A549 (cell line): ENCODE data around the gene C1orf87. TPM values are rescaled to one million over a fixed set of nuclear protein-coding genes. Genes with fewer than 3 reads are reported as not detected.

Source experiments
- ATAC-seq, 2 experiments: fragments of 200-7000 bp in 1 of 2; fragments of >200 bp in 1 of 2; cut with Nextera tagmentation in 1 of 2; cut with Tn5 transposase in 1 of 2; 3 replicates each; pipeline versions ENCODE4 v1.8.0 to v1.9.1; 2018 to 2020; ENCODE audit warnings: mild to moderate bottlenecking in 1 of 2, moderate library complexity in 1 of 2
- CTCF ChIA-PET: fragments of 300-600 bp; sonication (Branson Sonifier 250); formaldehyde crosslinking; extraction: SDS; loops from one replicate; lab custom pipeline; 2021; ENCODE audit warnings: antibody characterized with exemption, inconsistent platforms; lab: Yijun Ruan, JAX
- POLR2A ChIA-PET: fragments of 350-600 bp; formaldehyde crosslinking; extraction: SDS; loops from one replicate; lab custom pipeline; 2021; ENCODE audit warnings: antibody characterized with exemption, inconsistent platforms; lab: Yijun Ruan, JAX
- DNase-seq, 2 experiments: peaks; one replicate each; pipeline versions ENCODE4 v3.0.0 to v3.0.0-alpha.2; 2011 to 2016; ENCODE audit warnings: low read depth in 1 of 2, low spot score in 1 of 2
- FAIRE-seq: peaks from 2 replicates; lab custom pipeline; 2011; peaks lifted over from hg19 to GRCh38; lab: Jason Lieb, UNC
- H3K27ac ChIP-seq, 2 experiments: fragments of >200 bp; sonication (Bioruptor Twin); formaldehyde crosslinking; 3 replicates each; pipeline ENCODE4 v1.5.1; 2016 to 2017
- H3K4me1 ChIP-seq: fragments of >200 bp; sonication (Bioruptor Twin); formaldehyde crosslinking; 3 replicates; pipeline ENCODE4 v1.6.1; 2016
- H3K4me2 ChIP-seq: fragments of >200 bp; sonication (Bioruptor Twin); formaldehyde crosslinking; 3 replicates; pipeline ENCODE4 v1.6.1; 2016
- H3K4me3 ChIP-seq: fragments of >200 bp; sonication (Bioruptor Twin); formaldehyde crosslinking; 3 replicates; pipeline ENCODE4 v1.5.1; 2016
- H3K9me3 ChIP-seq: fragments of >200 bp; sonication (Bioruptor Twin); formaldehyde crosslinking; 3 replicates; pipeline ENCODE4 v1.6.1; 2016
- CBX2 ChIP-seq: fragments of 200-600 bp; sonication (generic); IDR thresholded peaks from 2 replicates; pipeline ENCODE4 v1.6.1; 2016; ENCODE audit warnings: low read depth, mild to moderate bottlenecking, borderline replicate concordance
- EHMT2 ChIP-seq: fragments of 200-600 bp; sonication (generic); IDR thresholded peaks from 2 replicates; pipeline ENCODE4 v1.6.1; 2016; ENCODE audit warnings: antibody characterized with exemption, low read depth, mild to moderate bottlenecking, moderate library complexity
- ELK1 ChIP-seq: fragments of 150-350 bp; IDR thresholded peaks from 2 replicates; pipeline ENCODE4 v1.6.1; 2014; ENCODE audit warnings: low read depth, mild to moderate bottlenecking, low read length
- EP300 ChIP-seq, 2 experiments: fragments of >200 bp; sonication (Bioruptor Twin); formaldehyde crosslinking; IDR thresholded peaks; 2 replicates in 1 of 2; 3 replicates in 1 of 2; pipeline ENCODE4 v1.6.1; 2016 to 2017
- ESRRA ChIP-seq: fragments of 150-350 bp; IDR thresholded peaks from 2 replicates; pipeline ENCODE4 v1.6.1; 2014; ENCODE audit warnings: mild to moderate bottlenecking, low read length, borderline replicate concordance
- FOXS1 ChIP-seq: fragments of 250-450 bp; sonication (Bioruptor Pico); IDR thresholded peaks from 2 replicates; pipeline ENCODE4 v1.5.0; 2020; ENCODE audit warnings: mild to moderate bottlenecking, moderate library complexity
- JUN ChIP-seq, 2 experiments: fragments of >200 bp; sonication (Bioruptor Twin); formaldehyde crosslinking; IDR thresholded peaks; 2 replicates in 1 of 2; 3 replicates in 1 of 2; pipeline ENCODE4 v1.6.1; 2016 to 2017
- MAFK ChIP-seq: fragments of 450-650 bp; IDR thresholded peaks from 2 replicates; pipeline ENCODE4 v1.6.1; 2014; ENCODE audit not compliant: partially characterized antibody
- MAZ ChIP-seq: fragments of 150-350 bp; IDR thresholded peaks from 2 replicates; pipeline ENCODE4 v1.6.1; 2014; ENCODE audit warnings: antibody characterized with exemption, low read depth, low read length, borderline replicate concordance
- NFE2L2 ChIP-seq: fragments of 150-350 bp; conservative IDR thresholded peaks from 2 replicates; pipeline ENCODE4 v1.6.1; 2014; ENCODE audit warnings: low read length
- PHF8 ChIP-seq: fragments of 200-600 bp; sonication (generic); IDR thresholded peaks from 2 replicates; pipeline ENCODE4 v1.6.1; 2016; ENCODE audit warnings: low read depth, mild to moderate bottlenecking, antibody characterized with exemption, moderate library complexity, borderline replicate concordance
- POLR2AphosphoS2 ChIP-seq: conservative IDR thresholded peaks from 2 replicates; pipeline ENCODE4 v1.6.1; 2012; ENCODE audit warnings: low read length, improper control_type of control experiment, inconsistent platforms
- RARB ChIP-seq: fragments of 250-450 bp; sonication (Bioruptor Pico); IDR thresholded peaks from 2 replicates; pipeline ENCODE4 v1.8.0; 2021; ENCODE audit warnings: mild to moderate bottlenecking, moderate library complexity
- SMC3 ChIP-seq: fragments of >200 bp; sonication (Bioruptor Twin); formaldehyde crosslinking; IDR thresholded peaks from 3 replicates; pipeline ENCODE4 v1.6.1; 2018; ENCODE audit warnings: inconsistent platforms
- USF2 ChIP-seq: fragments of 450-650 bp; IDR thresholded peaks from 2 replicates; pipeline ENCODE4 v1.6.1; 2014; ENCODE audit warnings: antibody characterized with exemption
- ZC3H11A ChIP-seq: fragments of 450-650 bp; IDR thresholded peaks from 2 replicates; pipeline ENCODE4 v1.6.1; 2014; ENCODE audit warnings: antibody characterized with exemption, mild to moderate bottlenecking
- ZFP36 ChIP-seq: fragments of 450-650 bp; IDR thresholded peaks from 2 replicates; pipeline ENCODE4 v1.6.1; 2014; ENCODE audit warnings: borderline replicate concordance; ENCODE audit not compliant: partially characterized antibody
- WGBS: methylation state at CpG from one replicate; pipeline ENCODE4 v1.1.6; 2017; ENCODE audit errors: missing lambda C conversion rate; 5-methylcytosine and 5-hydroxymethylcytosine counted together
- polyA plus RNA-seq, 4 experiments: library from polyadenylated mRNA; depleted of rRNA in 3 of 4; stranded (reverse); fragments of >200 nt; fragmentation: RNase III in 1 of 4; extraction: RNeasy Plus Mini Kit Qiagen cat#74134 plus additional on column Dnase treatment in 1 of 4; gene quantifications; 2 replicates in 3 of 4; 3 replicates in 1 of 4; pipeline ENCODE4 v1.2.3, GENCODE V29; 2011 to 2017
- TF ChIP-seq, protein P1 (sequence below): fragments of 200-600 bp; sonication (generic); IDR thresholded peaks from 2 replicates; pipeline ENCODE4 v1.6.1; 2016; ENCODE audit warnings: antibody characterized with exemption, mild to moderate bottlenecking, moderate library complexity

C1orf87 gene
- polyA plus RNA-seq, 2 of the 4 experiments (the other 2 are of a cell fraction): not detected

- CTCF ChIA-PET: no interaction called here
- TF ChIP-seq ESRRA: no peak
- no peak for TF ChIP-seq NFE2L2
- TF ChIP-seq PHF8: no peak
- no peak for TF ChIP-seq MAZ
- no peak for TF ChIP-seq RARB (CRISPR knock-in tag)
- TF ChIP-seq, protein P1, sequence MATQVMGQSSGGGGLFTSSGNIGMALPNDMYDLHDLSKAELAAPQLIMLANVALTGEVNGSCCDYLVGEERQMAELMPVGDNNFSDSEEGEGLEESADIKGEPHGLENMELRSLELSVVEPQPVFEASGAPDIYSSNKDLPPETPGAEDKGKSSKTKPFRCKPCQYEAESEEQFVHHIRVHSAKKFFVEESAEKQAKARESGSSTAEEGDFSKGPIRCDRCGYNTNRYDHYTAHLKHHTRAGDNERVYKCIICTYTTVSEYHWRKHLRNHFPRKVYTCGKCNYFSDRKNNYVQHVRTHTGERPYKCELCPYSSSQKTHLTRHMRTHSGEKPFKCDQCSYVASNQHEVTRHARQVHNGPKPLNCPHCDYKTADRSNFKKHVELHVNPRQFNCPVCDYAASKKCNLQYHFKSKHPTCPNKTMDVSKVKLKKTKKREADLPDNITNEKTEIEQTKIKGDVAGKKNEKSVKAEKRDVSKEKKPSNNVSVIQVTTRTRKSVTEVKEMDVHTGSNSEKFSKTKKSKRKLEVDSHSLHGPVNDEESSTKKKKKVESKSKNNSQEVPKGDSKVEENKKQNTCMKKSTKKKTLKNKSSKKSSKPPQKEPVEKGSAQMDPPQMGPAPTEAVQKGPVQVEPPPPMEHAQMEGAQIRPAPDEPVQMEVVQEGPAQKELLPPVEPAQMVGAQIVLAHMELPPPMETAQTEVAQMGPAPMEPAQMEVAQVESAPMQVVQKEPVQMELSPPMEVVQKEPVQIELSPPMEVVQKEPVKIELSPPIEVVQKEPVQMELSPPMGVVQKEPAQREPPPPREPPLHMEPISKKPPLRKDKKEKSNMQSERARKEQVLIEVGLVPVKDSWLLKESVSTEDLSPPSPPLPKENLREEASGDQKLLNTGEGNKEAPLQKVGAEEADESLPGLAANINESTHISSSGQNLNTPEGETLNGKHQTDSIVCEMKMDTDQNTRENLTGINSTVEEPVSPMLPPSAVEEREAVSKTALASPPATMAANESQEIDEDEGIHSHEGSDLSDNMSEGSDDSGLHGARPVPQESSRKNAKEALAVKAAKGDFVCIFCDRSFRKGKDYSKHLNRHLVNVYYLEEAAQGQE: no peak
- no peak for TF ChIP-seq POLR2AphosphoS2
- TF ChIP-seq EP300 (IDR thresholded peaks at IDR 0.05): no peak
- no peak for TF ChIP-seq SMC3
- TF ChIP-seq ELK1: no peak
- TF ChIP-seq FOXS1 (CRISPR knock-in tag): no peak
- TF ChIP-seq ZFP36: no peak
- TF ChIP-seq EHMT2: no peak
- Histone ChIP-seq H3K4me2 (no peak overlapping the region), H3K9me3 (no peaks in the 10 kb centered on the region), H3K4me3 (no peak overlapping the region), H3K4me1 (no peaks in the 10 kb centered on the region), H3K27ac (no peak overlapping the region)
- POLR2A ChIA-PET: no interaction called here
- FAIRE-seq (no peak), DNase-seq (no peak), ATAC-seq (no peak)
- 0% methylated on average over 1 of the region's 2 CpGs for WGBS
Observed at GRCh38 chr1:60034999-60035398, 38.6 kb downstream of the C1orf87 start.

GRCh38 chr1:60033066-60033465 is 40.5 kb downstream of the C1orf87 start:
- Histone ChIP-seq H3K4me2 (no peak overlapping the region), H3K4me3 (no peak overlapping the region)
- FAIRE-seq: no peak
- DNase-seq: no peak
- CTCF ChIA-PET: no interaction called here
- WGBS: 0% methylated on average over 1 of the region's 1 CpG
- TF ChIP-seq MAFK (no peak), ZC3H11A (no peak), EHMT2 (no peak), EP300 (IDR thresholded peaks at IDR 0.05) (no peak), JUN (IDR thresholded peaks at IDR 0.05) (no peak), CBX2 (no peak)
- TF ChIP-seq, all 56 proteins: peak for 0
- no peak for ATAC-seq
- Histone ChIP-seq H3K9me3 (no peaks in the 10 kb centered on the region), H3K27ac (no peak overlapping the region), H3K4me1 (no peaks in the 10 kb centered on the region)
- POLR2A ChIA-PET: no interaction called here

- H3K4me2 ChIP-seq: no peak overlapping the region
- TF ChIP-seq RARB (CRISPR knock-in tag) (no peak), USF2 (no peak), NFE2L2 (no peak)
- no peaks in the 10 kb centered on the region for H3K4me1 ChIP-seq
- 0% methylated on average over 3 of the region's 3 CpGs for WGBS
- ChIA-PET CTCF (no interaction called here), POLR2A (no interaction called here)
- ATAC-seq (no peak), DNase-seq (no peak), FAIRE-seq (no peak)
- no peaks in the 10 kb centered on the region for H3K9me3 ChIP-seq
- no peak overlapping the region for H3K4me3 ChIP-seq
- H3K27ac ChIP-seq: no peak overlapping the region
Observed at GRCh38 chr1:60031146-60031545, 42.4 kb downstream of the C1orf87 start.
